ENCODE measurements around the gene OSBPL5.
A peak's percentile ranks its signal among the peaks of the same experiment; 100 is the strongest.

OSBPL5 gene

DNA sequence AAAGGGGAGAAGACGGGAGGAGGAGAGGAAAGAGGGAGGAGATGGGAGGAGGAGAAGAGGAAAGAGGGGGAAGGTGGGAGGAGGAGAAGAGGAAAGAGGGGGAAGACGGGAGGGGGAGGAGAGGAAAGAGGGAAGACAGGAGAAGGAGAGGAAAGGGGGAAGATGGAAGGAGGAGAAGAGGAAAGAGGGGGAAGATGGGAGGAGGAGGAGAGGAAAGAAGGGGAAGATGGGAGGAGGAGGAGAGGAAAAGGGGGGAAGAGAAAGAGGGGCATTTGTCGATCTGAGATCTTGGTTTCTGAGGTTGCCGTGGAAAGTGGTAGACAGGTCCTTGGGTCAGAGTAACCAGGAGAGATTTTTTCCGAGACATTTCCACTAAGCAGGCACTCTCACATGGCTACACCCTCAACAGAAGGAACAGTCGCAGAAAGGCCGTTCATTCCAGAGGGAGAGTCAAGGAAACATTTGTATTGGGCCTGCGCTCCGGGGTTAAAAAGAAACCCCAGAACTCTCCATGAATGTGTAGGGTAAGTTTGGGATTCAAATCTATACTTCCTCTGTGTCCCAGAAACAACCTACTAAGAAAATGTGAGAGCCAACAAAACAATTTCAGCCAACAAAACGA lies 68.1 kb downstream of the OSBPL5 start:
- no peak for DNase-seq

DNA sequence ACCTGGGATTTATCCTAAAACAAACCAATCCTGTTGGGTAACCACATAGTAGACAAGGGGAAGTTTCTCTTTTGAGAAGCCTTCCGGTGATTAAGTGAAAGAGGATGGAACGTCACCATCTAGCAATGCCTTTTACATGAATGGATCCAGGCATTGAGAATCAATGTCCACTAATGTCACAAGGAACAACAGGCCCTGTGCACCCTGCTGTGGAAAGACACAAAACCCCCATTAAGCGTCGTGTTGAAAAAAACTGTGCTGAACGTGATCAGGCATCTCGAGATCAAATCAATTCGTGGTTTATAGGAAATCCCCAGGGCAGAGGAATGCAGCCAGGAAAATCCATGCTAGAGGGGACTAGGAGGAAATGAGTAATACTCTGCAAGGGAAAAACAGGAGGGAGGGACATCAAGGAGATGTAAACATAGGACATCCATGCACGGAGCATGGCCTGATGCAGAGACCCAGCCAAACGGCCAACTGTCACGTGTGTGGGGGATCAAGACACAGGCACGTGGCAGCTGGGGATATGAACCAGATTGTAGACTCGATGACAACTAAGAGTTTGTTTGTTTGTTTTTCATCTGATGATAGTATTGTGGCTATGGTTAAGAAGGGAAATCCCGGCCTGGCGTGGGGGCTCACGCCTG lies 69.3 kb downstream of the OSBPL5 start:
- DNase-seq = peak; percentile 83

DNA sequence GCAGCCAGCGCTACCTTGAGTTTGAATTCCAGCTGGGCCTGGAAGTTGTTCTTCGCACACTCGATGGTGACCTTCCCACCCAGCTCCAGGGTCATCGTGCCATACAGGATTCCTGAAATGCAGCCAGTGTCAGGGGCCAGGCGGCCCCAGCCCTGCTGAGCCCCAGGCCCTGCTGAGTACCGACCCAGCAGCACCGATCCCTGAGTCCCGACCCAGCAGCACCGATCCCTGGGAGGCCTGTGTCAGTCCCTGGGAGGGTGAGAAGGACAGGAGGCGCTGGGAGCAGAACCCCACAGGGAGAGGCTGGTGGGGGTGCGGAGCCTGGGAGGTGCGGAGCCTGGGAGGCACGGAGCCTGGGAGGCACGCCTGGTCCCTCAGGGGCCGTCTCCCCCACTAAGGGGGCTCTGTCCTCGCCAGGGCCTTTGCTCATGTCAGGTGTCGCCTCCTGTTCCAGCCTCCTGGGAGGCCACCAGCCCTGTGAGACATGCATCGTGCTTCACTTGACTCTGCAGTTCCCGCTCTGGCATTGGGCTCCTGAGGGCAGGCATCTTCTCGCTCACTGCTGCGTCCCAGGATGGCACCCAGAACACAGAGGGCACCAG lies 70.8 kb downstream of the OSBPL5 start:
- no peak for DNase-seq

DNA sequence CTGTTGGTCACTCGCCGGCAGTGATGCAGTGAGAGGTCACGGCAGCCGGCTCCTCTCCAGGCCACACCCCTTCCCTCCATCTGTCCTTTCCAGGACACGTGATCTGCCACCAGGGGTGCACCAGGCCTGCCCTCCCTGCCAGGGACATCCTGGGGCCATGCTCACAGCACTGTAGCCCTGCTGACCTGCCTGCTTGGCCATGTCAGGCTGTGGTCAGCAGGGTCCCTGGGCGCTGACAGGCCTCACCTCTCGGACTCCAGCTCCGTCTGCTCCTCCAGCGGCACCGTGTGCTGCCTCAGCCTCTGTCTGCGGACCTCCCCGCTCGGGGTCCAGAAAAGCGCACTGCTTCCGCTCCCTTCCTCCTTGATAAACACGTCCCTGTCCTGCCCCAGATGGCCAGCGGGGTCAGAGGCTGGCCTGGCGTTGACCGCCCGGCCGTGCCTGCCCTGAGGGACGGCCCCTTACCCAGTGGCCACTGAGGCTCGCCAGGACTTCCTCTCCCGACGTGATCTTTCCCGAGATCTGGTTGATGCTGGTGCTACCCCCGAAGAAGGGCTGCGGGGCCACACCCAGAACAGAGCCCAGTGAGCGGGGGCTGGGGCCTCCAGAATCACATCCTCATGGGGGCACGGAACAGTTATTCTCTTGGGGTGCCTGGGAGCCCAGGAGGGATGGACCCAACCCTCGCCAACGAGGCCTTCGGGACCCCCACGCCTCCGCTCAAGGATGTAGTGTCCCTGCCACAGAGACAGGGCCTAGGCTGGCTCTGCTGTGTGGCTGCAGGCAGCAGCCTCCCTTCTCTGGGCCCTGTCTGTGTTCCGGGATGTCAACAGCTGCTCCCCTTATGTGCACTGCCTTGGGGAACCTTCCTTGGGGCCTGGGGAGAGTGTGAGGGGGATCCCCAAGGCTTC lies 71.6 kb downstream of the OSBPL5 start:
- no peak for DNase-seq

DNA sequence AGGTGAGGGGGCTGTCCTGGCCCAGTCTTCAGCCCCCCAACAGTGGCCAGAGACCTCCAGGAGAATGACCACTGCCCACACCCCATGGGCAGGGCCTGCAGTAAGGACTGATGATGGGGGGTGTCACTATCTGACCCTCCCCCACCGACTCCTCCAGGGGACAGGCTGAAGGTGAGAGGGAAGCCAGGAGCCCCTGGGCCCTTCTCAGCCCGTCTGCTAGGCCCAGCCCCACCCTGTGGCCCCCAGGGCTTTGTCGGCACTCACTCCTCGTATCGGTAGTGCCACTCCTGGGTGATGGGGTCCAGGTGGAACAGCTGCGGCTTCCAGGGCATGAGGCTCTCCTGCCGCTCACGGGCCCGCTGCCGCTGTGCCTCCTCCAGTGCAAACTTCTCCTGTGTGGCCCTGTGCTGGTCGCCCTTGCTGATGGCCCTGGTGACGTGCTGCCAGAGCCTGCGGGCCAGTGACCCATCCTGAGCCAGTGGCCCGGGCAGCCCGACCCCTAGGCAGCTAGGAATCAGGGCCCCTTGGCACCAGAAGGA lies 72.4 kb downstream of the OSBPL5 start:
- no peak for DNase-seq

DNA sequence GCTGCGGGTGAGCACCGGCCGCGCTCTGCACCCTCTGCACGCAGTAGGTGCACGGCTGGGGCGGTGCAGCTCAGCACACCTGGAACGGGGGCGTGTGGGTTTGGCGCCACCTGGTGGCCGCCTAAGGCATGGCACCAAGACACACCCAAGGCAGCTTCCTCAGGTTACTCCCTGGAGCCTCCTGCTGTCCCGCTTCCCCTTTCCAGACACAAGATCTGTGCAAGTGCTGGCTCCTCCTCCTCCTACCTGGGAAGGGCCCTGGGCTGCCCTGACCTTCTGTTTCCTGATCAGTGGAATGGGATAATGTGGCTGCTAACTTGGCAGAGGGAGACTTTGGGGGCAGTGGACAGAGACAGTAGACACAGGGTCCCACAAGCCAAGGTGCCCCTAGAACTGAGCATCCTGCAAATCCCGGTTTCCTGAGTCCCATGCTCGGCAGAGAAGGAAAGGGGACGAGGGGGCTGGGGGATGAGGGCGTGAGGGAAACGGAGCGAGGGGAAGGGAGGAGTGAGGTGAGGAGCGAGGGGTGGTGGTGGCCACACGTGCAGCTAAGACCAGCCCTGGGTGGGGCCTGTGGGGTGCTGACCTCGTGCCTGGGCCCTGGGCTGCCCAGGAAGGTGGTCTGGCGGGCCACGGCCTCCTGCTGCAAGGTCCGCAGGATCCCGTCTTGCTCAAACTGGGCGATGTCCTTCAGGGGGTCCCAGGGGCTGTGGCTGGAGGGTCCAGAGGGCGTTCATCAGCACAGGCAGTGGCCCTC lies 73.1 kb downstream of the OSBPL5 start:
- DNase-seq = peak; percentile 45

DNA sequence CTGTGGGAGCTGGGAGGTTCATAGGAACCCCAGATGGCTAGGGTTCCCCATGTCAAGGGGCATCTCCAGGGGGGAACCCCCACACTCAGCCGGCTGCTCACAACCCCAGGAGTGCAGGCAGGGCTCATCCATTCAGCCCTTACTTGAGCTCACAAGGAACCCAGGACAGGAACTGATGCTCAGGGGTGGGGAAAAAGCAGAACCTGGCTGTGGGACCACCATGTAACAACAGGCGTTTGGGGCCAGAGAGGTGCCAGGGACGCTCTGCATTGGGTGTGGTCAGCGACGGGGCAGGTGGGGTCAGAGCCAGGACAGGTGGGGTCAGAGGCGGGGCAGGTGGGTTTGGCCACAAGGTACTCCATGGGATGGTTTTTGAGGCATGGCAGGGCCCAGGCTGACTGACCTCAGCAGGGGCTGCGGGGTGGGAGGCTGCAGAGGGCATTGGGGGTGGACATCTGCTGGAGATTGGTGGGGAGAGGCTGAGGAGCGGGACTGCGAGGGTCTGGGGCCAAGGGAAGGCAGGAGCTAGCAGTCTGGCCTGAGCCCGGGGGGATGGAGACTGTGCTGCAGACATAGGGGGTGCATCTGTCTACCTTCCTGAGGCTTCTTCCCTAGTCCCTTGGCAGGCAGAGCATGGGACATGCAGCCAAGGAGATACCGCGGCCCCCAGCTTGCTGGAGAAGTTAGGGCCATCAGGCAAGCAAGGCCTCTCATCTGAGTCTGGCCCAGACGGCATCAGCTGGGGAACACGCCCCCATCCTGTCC lies 73.8 kb downstream of the OSBPL5 start:
- no peak for DNase-seq

DNA sequence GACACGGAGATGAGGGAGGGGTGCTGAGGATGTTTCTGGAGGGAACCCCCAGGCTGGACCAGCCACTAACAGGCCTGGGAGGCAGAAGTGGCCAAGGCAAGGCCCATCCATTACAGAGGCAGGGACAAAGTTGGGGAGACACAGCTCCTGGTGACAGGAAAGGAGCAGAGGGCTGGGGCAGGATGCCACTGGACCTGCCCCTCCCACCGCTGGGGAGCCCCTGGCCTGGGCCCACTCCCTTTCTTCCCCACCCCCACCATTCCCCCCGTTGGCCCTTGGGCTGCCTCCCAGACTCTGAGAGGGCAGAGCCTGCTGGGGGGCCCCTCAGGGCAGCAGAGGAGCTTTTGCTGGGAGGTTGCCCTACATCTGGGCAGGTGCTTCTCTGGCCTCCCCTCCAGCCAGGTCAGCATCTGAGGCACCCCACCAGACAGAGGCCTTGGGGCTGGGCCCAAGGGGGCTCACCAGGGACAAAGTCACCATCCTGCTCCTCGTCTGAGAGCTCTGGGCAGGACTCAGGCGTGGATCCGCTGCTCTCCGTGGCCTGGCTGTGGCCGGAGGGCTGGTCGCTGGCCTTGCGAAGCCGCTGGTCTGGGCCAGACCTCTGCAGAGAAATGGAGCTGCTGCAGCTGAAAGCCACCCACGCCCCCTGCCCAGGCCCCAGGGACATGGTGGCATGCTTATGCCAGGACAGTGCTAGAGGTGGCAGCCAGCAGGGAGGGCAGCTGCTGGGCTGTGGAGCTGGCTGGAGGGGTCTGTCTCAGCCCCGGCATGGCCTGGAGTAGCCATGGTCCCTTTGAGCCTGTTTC lies 74.8 kb downstream of the OSBPL5 start:
- no peak for DNase-seq

DNA sequence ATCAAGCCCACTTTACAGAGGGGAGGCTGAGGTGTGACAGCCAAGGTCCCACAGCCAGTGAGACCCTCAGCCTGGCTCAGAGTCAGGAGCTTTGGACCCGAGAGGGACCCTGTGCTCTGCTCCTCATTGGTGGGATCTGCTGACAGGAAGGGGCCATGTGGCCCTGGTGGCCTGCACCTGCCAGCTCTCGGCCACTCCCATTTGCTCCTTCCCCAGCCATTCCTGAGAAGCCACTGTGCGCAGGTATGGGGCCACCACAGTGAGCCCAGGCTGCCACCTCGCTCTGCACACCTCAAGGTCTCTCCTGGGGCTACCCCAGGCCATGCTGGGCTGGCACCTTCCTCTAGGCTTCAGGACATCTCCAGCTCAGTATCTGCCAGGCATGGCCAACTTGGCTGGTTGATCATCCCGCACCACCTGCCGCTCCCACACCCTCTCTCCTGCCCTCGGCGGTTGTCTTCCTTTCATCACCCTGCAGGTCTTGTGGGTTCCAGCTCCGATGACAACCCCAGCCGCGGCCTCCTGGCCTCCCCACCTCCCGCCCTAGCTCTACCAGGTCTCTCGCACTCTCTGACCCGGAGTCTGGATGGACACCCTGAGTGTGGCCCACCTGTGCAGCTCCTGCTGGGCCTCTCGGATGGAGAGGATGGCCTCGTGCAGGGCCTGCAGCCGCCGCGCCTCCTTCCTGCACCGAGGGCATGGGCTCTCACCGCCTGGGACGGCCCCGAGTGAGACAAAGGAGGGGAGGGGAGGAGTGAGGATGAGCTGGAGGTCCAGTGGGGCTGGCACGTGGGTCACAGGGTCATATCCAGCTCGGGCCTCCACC lies 75.7 kb downstream of the OSBPL5 start:
- DNase-seq = no peak

DNA sequence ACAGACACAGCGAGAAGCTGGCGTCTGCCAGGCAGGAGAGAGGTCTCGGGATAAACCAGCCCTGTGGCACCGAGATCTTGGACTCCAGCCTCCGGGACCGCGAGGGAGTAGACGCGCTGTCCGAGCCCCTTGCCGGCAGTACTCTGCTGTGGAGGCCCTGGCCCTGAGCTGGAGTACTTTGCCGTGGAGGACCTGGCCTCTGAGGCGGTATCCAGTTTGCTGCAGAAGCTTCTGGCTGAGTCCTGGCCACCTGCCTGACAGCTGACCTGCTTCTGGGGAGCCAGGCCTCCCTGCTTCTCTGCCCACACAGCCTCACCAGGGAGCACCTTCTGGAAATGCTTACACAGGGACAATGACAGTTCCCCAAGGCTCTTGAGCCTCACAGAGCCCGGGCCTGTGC lies 76.3 kb downstream of the OSBPL5 start:
- no peak for DNase-seq

DNA sequence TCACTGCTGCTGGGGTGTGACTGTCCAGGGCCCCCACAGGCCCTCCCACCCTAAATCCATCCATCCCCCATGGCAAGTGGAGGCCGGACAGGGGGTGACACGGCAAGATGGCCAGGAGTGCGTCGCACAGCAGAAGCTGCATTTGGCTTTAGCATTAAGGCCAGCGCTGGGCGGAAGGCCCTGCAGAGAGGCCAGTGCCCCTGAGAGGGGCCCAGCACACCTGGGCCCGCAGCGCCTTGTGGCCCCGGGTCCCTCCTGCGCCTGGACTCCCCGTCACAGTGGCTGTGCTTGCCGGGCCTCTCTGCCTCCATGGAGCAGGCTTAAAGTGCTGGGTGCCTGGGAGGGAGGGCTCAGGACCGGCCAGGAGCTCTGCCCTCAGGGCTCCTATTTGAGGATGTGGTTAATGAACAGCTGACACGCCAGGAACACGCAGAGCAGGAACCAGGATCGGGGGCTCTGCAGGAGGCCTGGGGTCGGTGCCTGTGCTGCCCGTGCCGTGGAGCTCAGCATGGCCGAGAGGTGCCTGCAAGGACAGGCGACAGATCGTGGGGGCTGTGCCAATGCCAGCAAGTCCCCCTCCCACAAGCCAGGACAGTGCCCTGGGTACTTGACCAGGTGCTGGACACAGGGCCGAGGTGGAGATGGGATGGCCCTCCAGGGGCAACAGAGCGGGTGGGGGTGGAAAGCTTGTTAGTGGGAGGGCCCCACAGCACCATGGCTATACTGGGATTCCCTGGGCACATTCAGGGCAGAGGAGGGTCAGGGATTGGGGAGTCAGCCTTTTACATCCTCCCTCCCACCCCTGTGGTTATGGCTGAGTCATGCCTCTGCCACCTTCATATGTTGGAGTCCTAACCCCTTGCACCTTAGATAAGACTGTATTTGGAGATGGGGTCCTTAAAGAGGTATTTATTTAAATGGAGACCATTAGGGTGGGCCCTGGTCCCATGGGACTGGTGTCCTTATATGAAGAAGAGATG lies 77.0 kb downstream of the OSBPL5 start:
- DNase-seq = no peak

DNA sequence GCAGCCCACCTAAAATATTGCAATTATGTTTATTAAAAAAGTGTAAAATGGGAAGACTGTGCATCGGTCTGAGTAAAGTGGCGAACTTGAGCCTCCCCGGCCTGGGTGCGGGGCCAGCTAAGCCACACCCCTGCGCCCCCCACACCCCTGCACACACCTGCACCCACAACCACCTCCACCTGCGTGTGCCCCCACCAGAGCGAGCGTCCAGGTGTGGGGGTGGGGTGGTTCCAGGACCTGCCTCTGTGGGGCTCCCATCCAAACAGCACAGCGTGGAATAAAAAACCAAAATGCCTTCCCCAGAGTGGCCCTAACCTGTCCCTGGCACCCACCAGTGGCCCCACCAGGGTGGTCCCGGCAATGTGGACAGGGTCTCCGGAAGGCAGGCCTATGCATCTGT lies 77.7 kb downstream of the OSBPL5 start:
- DNase-seq = no peak

DNA sequence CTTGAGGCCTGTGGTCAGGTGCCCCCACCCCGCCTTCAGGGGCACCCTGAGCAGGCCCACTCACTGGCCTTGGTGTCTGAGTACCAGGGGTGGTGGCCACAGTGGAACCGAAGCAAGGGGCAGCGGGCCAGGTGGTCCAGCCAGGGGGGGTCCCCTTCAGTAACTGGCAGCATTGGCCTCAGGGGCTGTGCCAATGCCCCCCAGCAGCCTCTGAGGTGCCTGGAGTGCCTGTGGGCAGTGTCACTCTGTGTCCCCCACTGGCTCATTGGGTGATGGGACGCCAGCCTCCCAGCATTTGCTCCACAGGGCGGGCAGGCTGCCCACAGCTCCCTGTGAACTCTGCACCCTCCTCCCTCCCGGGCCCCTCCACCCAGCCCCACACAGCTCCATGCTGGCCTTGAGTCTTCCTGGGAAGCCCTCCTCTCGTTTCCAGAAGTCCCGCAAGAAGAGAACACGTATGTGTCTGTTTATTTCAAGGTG lies 78.4 kb downstream of the OSBPL5 start:
- DNase-seq = no peak

DNA sequence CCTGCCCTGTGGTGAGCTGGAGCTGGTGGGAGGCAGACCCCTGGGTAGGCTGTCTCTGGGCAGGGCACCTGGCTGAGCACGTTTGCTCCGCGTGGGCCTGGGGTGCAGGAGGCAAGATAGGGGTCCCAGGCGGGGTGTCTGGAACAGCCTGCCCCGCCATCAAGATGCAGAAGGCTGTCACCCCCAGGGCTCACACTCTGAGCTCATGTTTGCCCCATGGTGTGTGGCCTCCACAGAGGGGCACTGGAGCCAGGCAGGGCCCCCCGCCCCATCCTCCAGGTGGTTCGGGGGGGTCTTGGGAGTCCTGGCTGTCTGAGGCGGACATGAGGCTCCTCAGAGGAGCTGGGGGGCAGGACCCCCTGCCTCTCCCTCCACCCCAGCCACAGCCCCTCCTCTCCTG lies 79.0 kb downstream of the OSBPL5 start:
- no peak for DNase-seq

DNA sequence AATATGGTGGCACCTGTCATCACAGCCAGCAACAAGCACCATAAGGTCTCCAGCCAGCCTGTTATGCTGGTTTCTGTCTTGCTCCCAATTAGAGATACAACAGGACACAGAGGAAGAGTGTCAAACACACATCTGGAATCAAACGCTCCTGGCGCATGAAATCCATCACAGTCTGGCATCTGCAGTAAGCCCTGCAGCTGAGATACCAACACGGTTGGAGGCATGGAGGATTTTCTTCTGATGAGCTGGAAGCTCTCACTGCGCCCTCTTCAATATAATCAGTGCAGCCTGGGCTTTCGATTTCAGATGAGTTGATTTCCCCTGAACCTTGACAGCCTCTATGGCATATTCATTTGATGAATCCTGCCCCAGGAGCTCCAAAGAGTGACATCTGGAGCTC lies 80.1 kb downstream of the OSBPL5 start:
- no peak for DNase-seq

DNA sequence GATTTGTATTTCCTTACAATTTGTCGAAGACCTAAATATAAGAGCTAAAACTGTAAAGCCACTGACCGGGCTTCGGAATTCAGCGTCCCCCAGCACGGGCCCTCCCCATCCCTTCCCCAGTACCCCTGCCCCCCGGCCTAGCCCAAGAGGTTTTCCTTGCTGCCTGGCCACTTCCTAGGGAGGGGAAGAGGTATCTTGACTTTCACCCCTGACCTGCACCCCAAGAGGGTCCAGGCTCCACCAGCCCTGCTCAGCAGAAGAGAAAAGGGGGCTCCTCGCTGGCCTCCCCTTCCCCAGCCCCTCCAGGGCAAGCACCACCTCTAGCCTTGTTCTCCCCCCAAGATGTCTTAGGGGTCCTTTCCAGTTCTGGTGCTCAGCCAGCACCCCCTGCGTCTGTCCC lies 81.8 kb downstream of the OSBPL5 start:
- DNase-seq = no peak

DNA sequence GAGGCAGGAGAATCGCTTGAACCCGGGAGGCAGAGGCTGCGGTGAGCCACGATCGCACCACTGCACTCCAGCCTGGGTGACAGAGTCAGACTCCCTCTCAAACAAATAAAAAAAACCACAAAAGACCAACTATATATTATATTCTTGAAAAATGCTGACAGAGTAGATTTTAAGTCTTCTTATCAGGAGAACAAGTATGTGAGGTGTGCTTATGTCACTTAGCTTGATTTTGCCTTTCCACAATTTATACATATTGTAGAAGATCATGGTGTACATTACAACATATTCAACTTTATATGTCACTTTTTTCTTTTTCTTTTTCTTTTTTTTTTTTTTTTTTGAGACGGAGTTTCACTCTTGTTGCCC lies 83.7 kb downstream of the OSBPL5 start:
- no peak for DNase-seq

DNA sequence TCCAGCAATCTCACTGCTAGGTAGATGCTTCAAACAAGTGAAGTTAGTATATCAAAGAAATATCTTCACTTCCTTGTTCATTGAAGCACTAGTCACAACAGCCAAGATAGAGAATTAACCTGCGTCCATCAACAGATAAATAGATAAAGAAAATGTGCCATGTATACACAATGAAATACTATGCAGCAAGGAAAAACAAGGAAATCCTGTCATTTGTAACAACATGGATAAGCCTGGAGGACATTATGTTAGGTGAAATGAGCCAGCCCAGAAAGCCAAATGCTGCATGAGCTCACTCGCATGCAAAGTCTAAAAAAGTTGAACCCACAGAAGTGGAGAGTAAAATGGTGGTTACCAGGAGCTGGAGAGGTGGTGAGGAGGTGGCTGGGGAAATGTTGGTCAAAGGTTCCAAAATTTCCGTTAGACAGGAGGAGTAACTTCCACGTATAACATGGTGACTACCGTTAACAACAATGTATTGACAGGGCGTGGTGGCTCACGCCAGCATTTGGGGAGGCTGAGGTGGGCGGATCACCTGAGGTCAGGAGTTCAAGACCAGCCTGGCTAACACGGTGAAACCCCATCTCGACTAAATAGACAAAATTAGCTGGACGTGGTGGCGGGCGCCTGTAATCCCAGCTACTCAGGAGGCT lies 84.3 kb downstream of the OSBPL5 start:
- no peak for DNase-seq
